Endothelial cell of umbilical vein (primary cell): ENCODE data around the gene FYB2. TPM values are rescaled to one million over a fixed set of nuclear protein-coding genes. Genes with fewer than 3 reads are reported as not detected.

Source experiments
- BruUV-seq: library from RNA; stranded (reverse); fragments of 400-500 nt; replicated peaks from 2 replicates; lab custom pipeline; 2021; lab: Mats Ljungman, UMichigan
- CTCF ChIA-PET: fragments of 300-600, 350-600 bp; sonication (Branson Sonifier 250); formaldehyde crosslinking; loops from one replicate; lab custom pipeline; 2021; ENCODE audit warnings: antibody characterized with exemption, inconsistent platforms; lab: Charles Lee
- POLR2A ChIA-PET: fragments of 300-600, 350-600 bp; sonication (Branson Sonifier 250); formaldehyde crosslinking; loops from one replicate; lab custom pipeline; 2021; ENCODE audit warnings: antibody characterized with exemption, inconsistent platforms; lab: Charles Lee
- DNase-seq: peaks from one replicate; pipeline ENCODE4 v3.0.0-alpha.2; 2011; ENCODE audit warnings: low read depth, low spot score
- FAIRE-seq: peaks from 2 replicates; lab custom pipeline; 2011; peaks lifted over from hg19 to GRCh38; lab: Jason Lieb, UNC
- H2AFZ ChIP-seq: 2 replicates; pipeline ENCODE4 v1.6.0; 2012; ENCODE audit warnings: low read depth, low read length, control low read depth, inconsistent platforms
- H3K27ac ChIP-seq: 2 replicates; pipeline ENCODE4 v1.5.1; 2011; ENCODE audit warnings: low read depth, mild to moderate bottlenecking, control low read depth, low read length, moderate library complexity; ENCODE audit not compliant: insufficient read depth
- H3K27me3 ChIP-seq, 2 experiments: 2 replicates each; pipeline versions ENCODE4 v1.6.0 to v1.6.1; 2011; ENCODE audit warnings: low read length in 2 of 2, mixed read lengths in 1 of 2; ENCODE audit not compliant: control insufficient read depth in 2 of 2, insufficient read depth in 2 of 2
- H3K36me3 ChIP-seq, 2 experiments: 2 replicates in 1 of 2; 3 replicates in 1 of 2; pipeline ENCODE4 v1.5.1; 2011; ENCODE audit warnings: low read length in 2 of 2, mild to moderate bottlenecking in 1 of 2, moderate library complexity in 1 of 2; ENCODE audit not compliant: control insufficient read depth in 2 of 2, insufficient read depth in 2 of 2; ENCODE audit errors: extremely low read depth in 1 of 2
- H3K4me1 ChIP-seq: 3 replicates; pipeline ENCODE4 v1.5.1; 2011; ENCODE audit warnings: mild to moderate bottlenecking, low read length; ENCODE audit not compliant: control insufficient read depth, insufficient read depth; ENCODE audit errors: extremely low read depth
- H3K4me2 ChIP-seq: 2 replicates; pipeline ENCODE4 v1.6.1; 2011; ENCODE audit warnings: low read length, control low read depth, mixed read lengths; ENCODE audit not compliant: insufficient read depth
- H3K4me3 ChIP-seq, 3 experiments: fragments of 200-600 bp in 1 of 3; sonication (generic), shearing (Covaris generic) in 1 of 3; replicated peaks in 1 of 3; 2 replicates each; pipeline ENCODE4 v1.5.1; 2011 to 2016; ENCODE audit warnings: control low read depth in 3 of 3, low read length in 3 of 3, mild to moderate bottlenecking in 2 of 3, inconsistent platforms in 1 of 3, low read depth in 1 of 3, moderate library complexity in 1 of 3; ENCODE audit not compliant: insufficient read depth in 1 of 3
- H3K79me2 ChIP-seq: 2 replicates; pipeline ENCODE4 v1.6.0; 2012; ENCODE audit warnings: low read length, inconsistent platforms; ENCODE audit not compliant: control insufficient read depth, insufficient read depth
- H3K9ac ChIP-seq: replicated peaks from 2 replicates; pipeline ENCODE3; 2011; ENCODE audit warnings: low read length, control low read depth; ENCODE audit not compliant: insufficient read depth; ENCODE audit errors: extremely low read depth
- H3K9me1 ChIP-seq: replicated peaks from 3 replicates; pipeline ENCODE4 v1.6.0; 2011; ENCODE audit warnings: mild to moderate bottlenecking, low read length; ENCODE audit not compliant: control insufficient read depth, insufficient read depth; ENCODE audit errors: extremely low read depth
- H3K9me3 ChIP-seq: replicated peaks from 2 replicates; pipeline ENCODE4 v1.5.1; 2012; ENCODE audit warnings: low read length, inconsistent platforms; ENCODE audit not compliant: control insufficient read depth, insufficient read depth
- H4K20me1 ChIP-seq: replicated peaks from 2 replicates; pipeline ENCODE3; 2011; ENCODE audit warnings: mild to moderate bottlenecking, low read length; ENCODE audit not compliant: control insufficient read depth, insufficient read depth; ENCODE audit errors: extremely low read depth
- CTCF ChIP-seq, 2 donors: IDR thresholded peaks; 1 replicate in 1 of 2; 2 replicates in 1 of 2; pipeline ENCODE4 v1.5.1; 2011; ENCODE audit warnings: low read length in 2 of 2, mild to moderate bottlenecking in 2 of 2, moderate library complexity in 2 of 2, control low read depth in 1 of 2, inconsistent platforms in 1 of 2, low read depth in 1 of 2; ENCODE audit not compliant: insufficient read depth in 1 of 2; ENCODE audit errors: extremely low read depth in 1 of 2
- EZH2 ChIP-seq: IDR thresholded peaks from 2 replicates; pipeline ENCODE4 v1.6.1; 2012; ENCODE audit warnings: borderline replicate concordance, low read depth, mild to moderate bottlenecking, moderate library complexity, low read length, inconsistent platforms; ENCODE audit not compliant: severe bottlenecking
- FOS ChIP-seq: IDR thresholded peaks from 2 replicates; pipeline ENCODE4 v1.6.1; 2011; ENCODE audit warnings: mild to moderate bottlenecking, low read length, moderate library complexity, borderline replicate concordance; ENCODE audit not compliant: insufficient read depth
- GATA2 ChIP-seq: IDR thresholded peaks from 2 replicates; pipeline ENCODE4 v1.7.0; 2011; ENCODE audit warnings: low read depth, mild to moderate bottlenecking, moderate library complexity, mixed read lengths, low read length; ENCODE audit not compliant: insufficient read length, insufficient read depth
- JUN ChIP-seq: IDR thresholded peaks from 2 replicates; pipeline ENCODE4 v1.6.1; 2011; ENCODE audit warnings: borderline replicate concordance, low read depth; ENCODE audit not compliant: insufficient read length, insufficient read depth
- MAX ChIP-seq: IDR thresholded peaks from 2 replicates; pipeline ENCODE4 v1.6.1; 2011; ENCODE audit not compliant: insufficient read depth, insufficient read length
- MYC ChIP-seq: IDR thresholded peaks from one replicate; pipeline ENCODE4 v1.6.1; 2011; ENCODE audit warnings: mild to moderate bottlenecking, low read depth, low read length
- POLR2A ChIP-seq: IDR thresholded peaks from 2 replicates; pipeline ENCODE4 v1.6.1; 2012; ENCODE audit warnings: low read depth, mild to moderate bottlenecking, control low read depth, low read length
- POLR2AphosphoS5 ChIP-seq: IDR thresholded peaks from 2 replicates; pipeline ENCODE4 v1.6.1; 2012; ENCODE audit warnings: low read depth, mild to moderate bottlenecking, control low read depth, low read length, moderate library complexity; ENCODE audit not compliant: insufficient read depth
- dilution Hi-C: fragments of 300-500 bp; cut with MboI; formaldehyde crosslinking; loops from one replicate; pipeline ENCODE4 v1.15.0; 2019; ENCODE audit warnings: low sequenced_read_pairs; ENCODE audit not compliant: extremely low pct_ligation_motif_present
- intact Hi-C: fragments of 100-400 bp; cut with micrococcal nuclease; formaldehyde crosslinking; loops from one replicate; pipeline ENCODE4 v1.10.0; 2022
- polyA plus RNA-seq, 4 experiments: library from polyadenylated mRNA; depleted of rRNA in 3 of 4; stranded (reverse) in 3 of 4; unstranded in 1 of 4; fragments of >200 nt; gene quantifications; 2 replicates each; pipeline versions ENCODE4 v1.2.1 to v1.2.3, GENCODE V29; 2011 to 2012; ENCODE audit warnings: missing spikeins in 1 of 4
- total RNA-seq: library from RNA; stranded (reverse); gene quantifications from 2 replicates; pipeline ENCODE4 v1.2.3, GENCODE V29; 2021

Gene FYB2
- total and polyA plus RNA-seq, 2 donors (not counting 3 experiments of a cell fraction or from before 2014, with no cell fraction given), result not detected

GRCh38 chr1:56836359-56836758, 17.2 kb upstream of the FYB2 start:
- ChIA-PET CTCF (interaction anchor here (0.8 kb wide), 2 partner anchors 14 to 16 kb away, joined by 3 to 5 read pairs; no protein-coding TSS in a partner anchor), POLR2A (no interaction called here)
- FAIRE-seq, result no peak
- Histone ChIP-seq H3K36me3 (no peaks in the 10 kb centered on the region), H3K79me2 (no peaks in the 10 kb centered on the region), H3K4me2 (no peak overlapping the region), H3K9me1 (no peaks in the 10 kb centered on the region), H3K4me1 (peaks cover 9% of the 10 kb centered on the region), H3K27me3 (no peaks in the 10 kb centered on the region), H3K9me3 (no peaks in the 10 kb centered on the region), H3K9ac (no peak overlapping the region), H2AFZ (no peak overlapping the region), H3K27ac (no peak overlapping the region), H3K4me3 (no peak overlapping the region), H4K20me1 (no peaks in the 10 kb centered on the region)
- no peak for DNase-seq
- TF ChIP-seq FOS (no peak), POLR2A (no peak), EZH2 (no peak), JUN (no peak), GATA2 (no peak), CTCF (IDR thresholded peaks at IDR 0.05; ENCODE audit: extremely low read depth in 1 of 2, insufficient read depth in 1 of 2, low read depth in 1 of 2, low read length in 2 of 2) (no peak), MAX (no peak), MYC (no peak), POLR2AphosphoS5 (no peak)
- no TSS peak for BruUV-seq
- dilution Hi-C loops, result no loop called here
- intact Hi-C loops, result loop anchor here (10.0 kb wide), 1 partner anchor 1678 kb away; no protein-coding TSS in a partner anchor
